ENCODE data around the gene USP8.

Gene USP8

DNA sequence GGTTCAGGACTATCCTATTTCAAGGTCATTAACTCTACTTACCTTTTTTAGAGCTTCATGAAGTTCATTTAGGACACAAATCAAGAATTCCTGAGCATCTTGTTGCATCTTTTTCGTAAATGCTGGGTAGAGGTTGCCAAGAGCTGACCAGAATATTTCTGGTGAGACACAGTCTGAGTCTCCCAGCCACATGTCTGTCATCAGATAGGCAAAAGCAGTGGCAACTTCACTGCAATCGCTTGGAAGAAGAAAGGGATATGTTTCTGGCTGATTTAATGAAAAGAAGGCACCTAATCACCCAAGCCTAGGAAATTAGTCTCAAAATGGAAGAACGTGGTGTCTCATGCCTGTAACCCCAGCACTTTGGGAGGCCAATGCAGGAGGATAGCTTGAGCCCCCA is 119.4 kb downstream of the USP8 start:
- no peak for DNase-seq (ENCODE audit: low read depth, low spot score)
- H3K4me3 ChIP-seq, result no peak overlapping the region
- H3K36me3 ChIP-seq (ENCODE audit: insufficient read depth, low read length), result no peaks in the 10 kb centered on the region
- no peak overlapping the region for H3K27ac ChIP-seq
- no peak overlapping the region for H3K9ac ChIP-seq (ENCODE audit: insufficient read length)
- TF ChIP-seq POLR2AphosphoS5 (IDR thresholded peaks at IDR 0.05; ENCODE audit: borderline replicate concordance, low read depth, low read length) (no peak), FOXP2 (optimal IDR thresholded peaks at IDR 0.05; ENCODE audit: control extremely low read depth, extremely low read length, insufficient read depth) (no peak), EZH2 (IDR thresholded peaks at IDR 0.05) (no peak)
- no peaks in the 10 kb centered on the region for H3K9me3 ChIP-seq (ENCODE audit: low read depth, low read length)

DNA sequence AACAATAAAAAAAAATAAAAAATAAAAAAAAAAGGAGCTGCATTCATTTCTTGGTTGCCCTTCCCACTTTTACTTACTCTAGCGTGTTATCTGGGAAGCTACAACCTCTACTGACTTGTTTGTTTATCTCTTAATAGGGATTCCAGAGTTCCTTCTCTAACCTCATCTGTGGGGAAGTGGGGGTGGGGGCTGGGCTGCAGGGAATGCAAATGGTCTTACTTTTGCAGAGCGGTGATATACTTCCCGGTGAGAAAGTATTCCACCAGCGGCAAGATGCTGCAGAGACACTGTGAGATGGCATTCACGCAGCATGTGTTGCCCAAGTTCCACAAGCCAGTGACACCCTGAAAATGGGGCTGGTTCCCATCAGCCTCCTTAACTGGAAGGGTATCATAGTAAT is 120.2 kb downstream of the USP8 start:
- Histone ChIP-seq H3K36me3 (ENCODE audit: insufficient read depth, low read length) (no peaks in the 10 kb centered on the region), H3K4me3 (no peak overlapping the region), H3K9ac (ENCODE audit: insufficient read length) (no peak overlapping the region), H3K27ac (no peak overlapping the region), H3K9me3 (ENCODE audit: low read depth, low read length) (no peaks in the 10 kb centered on the region)
- no peak for DNase-seq (ENCODE audit: low read depth, low spot score)
- TF ChIP-seq EZH2 (IDR thresholded peaks at IDR 0.05) (no peak), POLR2AphosphoS5 (IDR thresholded peaks at IDR 0.05; ENCODE audit: borderline replicate concordance, low read depth, low read length) (no peak), FOXP2 (optimal IDR thresholded peaks at IDR 0.05; ENCODE audit: control extremely low read depth, extremely low read length, insufficient read depth) (no peak)

DNA sequence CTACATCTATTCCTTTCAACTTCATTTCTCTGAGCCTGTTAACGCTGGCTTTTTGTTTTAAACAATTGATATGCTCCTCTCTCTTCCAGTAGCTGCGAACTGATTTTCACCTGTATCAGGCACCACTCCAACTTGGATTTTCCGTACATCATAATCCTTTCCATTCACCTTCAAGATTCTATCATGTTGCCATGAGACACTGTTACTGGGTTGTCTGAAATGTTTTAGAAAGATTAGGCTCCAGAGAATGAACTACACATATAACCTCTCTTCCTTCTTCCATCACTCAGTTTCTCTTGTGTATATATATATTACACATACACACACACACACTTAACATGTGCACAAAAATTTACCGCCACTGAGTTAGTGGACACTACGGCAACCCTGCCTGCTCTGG is 122.4 kb downstream of the USP8 start, which contains the start of gene USP50:
Gene USP50, minus strand, starts transcription at position 101 of the 400 bp plus-strand sequence. CDS start 141 bp downstream, outside the sequence.
- Histone ChIP-seq H3K36me3 (ENCODE audit: insufficient read depth, low read length) (no peaks in the 10 kb centered on the region), H3K4me3 (no peak within 1 kb of the TSS), H3K9me3 (ENCODE audit: low read depth, low read length) (no peaks in the 10 kb centered on the region), H3K27ac (no peak within 1 kb of the TSS), H3K9ac (ENCODE audit: insufficient read length) (no peak within 1 kb of the TSS)
- TF ChIP-seq POLR2AphosphoS5 (IDR thresholded peaks at IDR 0.05; ENCODE audit: borderline replicate concordance, low read depth, low read length) (no peak), EZH2 (IDR thresholded peaks at IDR 0.05) (no peak), FOXP2 (optimal IDR thresholded peaks at IDR 0.05; ENCODE audit: control extremely low read depth, extremely low read length, insufficient read depth) (no peak)
- DNase-seq (ENCODE audit: low read depth, low spot score), result no peak

DNA sequence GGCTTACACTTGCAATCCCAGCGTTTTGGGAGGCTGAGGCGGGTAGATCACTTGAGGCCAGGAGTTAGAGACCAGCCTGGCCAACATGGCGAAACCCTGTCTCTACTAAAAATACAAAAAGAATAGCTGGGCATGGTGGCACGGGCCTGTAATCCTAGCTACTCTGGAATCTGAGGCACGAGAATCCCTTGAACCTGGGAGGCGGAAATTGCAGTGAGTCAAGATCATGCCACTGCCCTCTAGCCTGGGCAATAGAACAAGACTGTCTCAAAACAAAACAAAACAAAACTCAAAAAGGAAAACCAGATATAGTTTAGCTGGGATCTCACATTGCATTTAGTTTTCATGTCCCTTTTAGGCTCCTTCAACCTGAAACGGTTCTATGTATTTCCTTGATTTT is 125.1 kb downstream of the USP8 start:
- Histone ChIP-seq H3K4me3 (no peak overlapping the region), H3K9me3 (ENCODE audit: low read depth, low read length) (no peaks in the 10 kb centered on the region), H3K27ac (no peak overlapping the region), H3K36me3 (ENCODE audit: insufficient read depth, low read length) (no peaks in the 10 kb centered on the region), H3K9ac (ENCODE audit: insufficient read length) (no peak overlapping the region)
- no peak for DNase-seq (ENCODE audit: low read depth, low spot score)
- TF ChIP-seq EZH2 (IDR thresholded peaks at IDR 0.05) (no peak), FOXP2 (optimal IDR thresholded peaks at IDR 0.05; ENCODE audit: control extremely low read depth, extremely low read length, insufficient read depth) (no peak), POLR2AphosphoS5 (IDR thresholded peaks at IDR 0.05; ENCODE audit: borderline replicate concordance, low read depth, low read length) (no peak)

DNA sequence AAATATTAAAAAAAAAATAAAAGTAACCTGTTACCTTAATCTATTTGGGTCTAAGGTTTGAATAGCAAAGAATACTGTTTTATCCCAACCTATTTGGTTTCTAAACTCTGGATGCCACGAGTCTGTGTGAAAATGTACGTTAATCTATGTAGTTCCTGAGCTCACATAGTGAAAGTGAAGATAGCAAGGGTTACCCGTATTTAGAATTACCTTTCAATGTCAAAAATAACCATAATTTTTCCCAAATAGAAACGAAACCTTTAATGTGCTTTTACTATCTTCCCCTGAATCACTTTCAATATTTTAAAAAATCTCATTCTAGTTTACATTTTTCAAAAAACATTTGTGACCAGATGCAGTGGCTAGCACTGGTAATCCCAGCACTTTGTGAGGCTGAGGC is 128.0 kb downstream of the USP8 start:
- TF ChIP-seq FOXP2 (optimal IDR thresholded peaks at IDR 0.05; ENCODE audit: control extremely low read depth, extremely low read length, insufficient read depth), result no peak
- no peak for TF ChIP-seq POLR2AphosphoS5 (IDR thresholded peaks at IDR 0.05; ENCODE audit: borderline replicate concordance, low read depth, low read length)
- TF ChIP-seq EZH2 (IDR thresholded peaks at IDR 0.05), result no peak
- no peaks in the 10 kb centered on the region for H3K9me3 ChIP-seq (ENCODE audit: low read depth, low read length)

DNA sequence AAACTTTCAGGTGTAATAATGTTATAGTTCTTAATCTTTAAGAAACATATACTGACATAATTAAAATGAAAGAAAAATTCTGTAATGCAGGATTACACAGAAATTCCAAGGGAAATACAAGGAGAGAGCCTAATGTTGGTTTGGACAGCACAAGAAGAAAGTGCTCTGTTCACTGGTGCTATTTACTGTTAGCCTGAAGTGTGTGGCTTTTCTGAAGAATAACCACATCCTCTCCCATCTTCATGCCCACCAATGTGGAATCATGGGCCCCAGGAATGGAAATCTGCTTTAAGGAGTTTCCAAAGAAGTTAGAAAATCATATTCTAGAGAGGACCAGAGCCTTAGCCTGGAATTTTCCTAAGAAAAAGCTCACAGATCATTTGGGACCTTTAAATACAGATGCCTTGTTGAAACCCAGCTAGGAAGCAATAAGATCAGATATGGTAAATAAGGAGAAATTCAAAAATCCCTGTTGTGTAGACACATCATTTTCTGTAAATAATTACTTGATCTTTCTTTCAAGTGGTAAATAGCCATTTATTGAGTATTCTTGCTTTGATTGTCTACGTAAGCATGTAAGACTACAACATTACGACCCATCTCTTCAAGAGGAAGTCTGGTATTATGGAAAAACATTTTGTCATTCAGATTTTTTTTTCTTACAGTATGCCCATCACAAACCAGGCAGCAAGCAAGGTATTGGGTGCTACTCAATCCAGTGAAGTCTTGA is 132.6 kb downstream of the USP8 start:
- TF ChIP-seq POLR2AphosphoS5 (IDR thresholded peaks at IDR 0.05; ENCODE audit: borderline replicate concordance, low read depth, low read length) (no peak), FOXP2 (optimal IDR thresholded peaks at IDR 0.05; ENCODE audit: control extremely low read depth, extremely low read length, insufficient read depth) (no peak), EZH2 (IDR thresholded peaks at IDR 0.05) (no peak)
- no peak overlapping the region for H3K9ac ChIP-seq (ENCODE audit: insufficient read length)
- H3K9me3 ChIP-seq (ENCODE audit: low read depth, low read length), result no peaks in the 10 kb centered on the region
- no peak for DNase-seq (ENCODE audit: low read depth, low spot score)
- peaks cover 12% of the 10 kb centered on the region for H3K36me3 ChIP-seq (ENCODE audit: insufficient read depth, low read length)
- H3K4me3 ChIP-seq, result no peak overlapping the region
- H3K27ac ChIP-seq, result no peak overlapping the region

More for the DNA sequence above, 128.0 kb downstream of the USP8 start:
- DNase-seq (ENCODE audit: low read depth, low spot score), result no peak
- no peak overlapping the region for H3K27ac ChIP-seq
- H3K9ac ChIP-seq (ENCODE audit: insufficient read length), result no peak overlapping the region
- H3K4me3 ChIP-seq, result no peak overlapping the region
- no peaks in the 10 kb centered on the region for H3K36me3 ChIP-seq (ENCODE audit: insufficient read depth, low read length)

DNA sequence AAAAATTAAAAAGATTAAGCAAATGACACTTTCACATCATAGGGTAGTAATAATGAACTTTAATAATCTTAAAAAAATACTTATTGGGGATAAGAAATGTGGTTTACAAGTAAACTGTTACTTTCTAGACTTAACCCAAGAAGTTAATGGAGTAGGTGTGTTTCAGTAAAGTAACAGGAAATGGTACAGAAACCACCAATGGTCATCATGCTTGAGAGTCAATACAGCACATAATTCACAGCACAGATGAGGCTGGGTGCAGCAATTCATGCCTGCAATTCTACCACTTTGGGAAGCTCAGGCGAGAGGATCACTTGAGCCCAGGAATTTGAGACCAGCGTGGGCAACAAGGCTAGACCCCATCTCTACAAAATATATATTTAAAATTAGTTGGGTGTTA is 133.8 kb downstream of the USP8 start:
- H3K36me3 ChIP-seq (ENCODE audit: insufficient read depth, low read length), result peaks cover 18% of the 10 kb centered on the region
- no peak for DNase-seq (ENCODE audit: low read depth, low spot score)
- TF ChIP-seq EZH2 (IDR thresholded peaks at IDR 0.05), result no peak
- no peak for TF ChIP-seq POLR2AphosphoS5 (IDR thresholded peaks at IDR 0.05; ENCODE audit: borderline replicate concordance, low read depth, low read length)
- no peak for TF ChIP-seq FOXP2 (optimal IDR thresholded peaks at IDR 0.05; ENCODE audit: control extremely low read depth, extremely low read length, insufficient read depth)
- H3K27ac ChIP-seq, result no peak overlapping the region
- H3K9ac ChIP-seq (ENCODE audit: insufficient read length), result no peak overlapping the region
- no peaks in the 10 kb centered on the region for H3K9me3 ChIP-seq (ENCODE audit: low read depth, low read length)
- H3K4me3 ChIP-seq, result no peak overlapping the region

DNA sequence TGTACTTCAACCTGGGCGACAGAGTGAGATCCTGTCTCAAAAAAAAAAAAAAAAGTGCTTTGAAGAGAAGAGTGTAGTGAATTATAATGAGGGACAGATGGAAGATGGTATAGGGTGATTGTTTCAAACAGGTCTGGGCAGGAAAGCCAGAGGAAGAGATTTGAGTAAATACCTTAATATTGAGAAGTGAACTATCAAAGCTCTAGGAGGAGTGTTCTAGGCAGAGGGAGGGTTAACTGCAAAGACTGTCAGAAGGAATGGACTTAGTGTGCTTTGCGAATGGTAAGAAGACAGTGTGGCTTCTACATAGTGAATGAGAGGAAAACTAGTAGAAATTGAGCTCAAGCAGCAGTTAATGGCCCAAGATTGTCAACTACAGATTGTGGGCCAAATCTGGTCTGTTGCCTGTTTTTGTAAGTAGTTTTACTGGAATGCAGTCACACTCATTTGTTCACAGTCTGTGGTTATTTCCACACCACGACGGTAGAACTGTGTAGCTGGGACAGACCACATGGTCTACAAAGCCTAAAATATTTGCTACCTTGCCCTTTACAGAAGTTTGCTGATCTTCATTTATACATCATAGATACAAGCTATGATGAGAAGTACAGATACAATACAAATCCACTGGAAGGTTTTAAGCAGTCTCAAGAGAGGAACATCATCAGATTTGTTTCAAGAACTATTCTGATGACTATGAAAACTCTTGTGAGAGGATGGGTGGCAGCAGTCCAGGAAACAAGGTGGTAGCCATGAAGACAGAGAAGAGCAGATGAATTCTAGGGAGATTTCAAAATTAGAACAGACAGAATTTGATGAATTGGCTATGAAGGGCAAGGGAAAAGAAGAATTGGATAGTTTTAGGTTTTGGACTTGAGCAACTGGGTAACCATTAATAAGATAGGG is 138.8 kb downstream of the USP8 start:
- Histone ChIP-seq H3K27ac (no peak overlapping the region), H3K9me3 (ENCODE audit: low read depth, low read length) (no peaks in the 10 kb centered on the region), H3K4me3 (no peak overlapping the region), H3K9ac (ENCODE audit: insufficient read length) (no peak overlapping the region), H3K36me3 (ENCODE audit: insufficient read depth, low read length) (peaks cover 41% of the 10 kb centered on the region)
- DNase-seq (ENCODE audit: low read depth, low spot score), result no peak
- TF ChIP-seq EZH2 (IDR thresholded peaks at IDR 0.05), result no peak
- TF ChIP-seq POLR2AphosphoS5 (IDR thresholded peaks at IDR 0.05; ENCODE audit: borderline replicate concordance, low read depth, low read length), result no peak
- no peak for TF ChIP-seq FOXP2 (optimal IDR thresholded peaks at IDR 0.05; ENCODE audit: control extremely low read depth, extremely low read length, insufficient read depth)

All from SK-N-MC (cell line).